ENCODE data around the gene TRIO. TPM values are rescaled to one million over a fixed set of nuclear protein-coding genes. Genes with fewer than 3 reads are reported as not detected.
"Not testable (repeated sequence)": the region's sequence is repeated elsewhere in the genome, so short reads cannot be mapped to it uniquely, and the experiment has no call there.

TRIO gene
- total and polyA plus RNA-seq, 2 donors (not counting 3 experiments of a cell fraction or from before 2014, with no cell fraction given), result 82.9 to 248 TPM

DNA sequence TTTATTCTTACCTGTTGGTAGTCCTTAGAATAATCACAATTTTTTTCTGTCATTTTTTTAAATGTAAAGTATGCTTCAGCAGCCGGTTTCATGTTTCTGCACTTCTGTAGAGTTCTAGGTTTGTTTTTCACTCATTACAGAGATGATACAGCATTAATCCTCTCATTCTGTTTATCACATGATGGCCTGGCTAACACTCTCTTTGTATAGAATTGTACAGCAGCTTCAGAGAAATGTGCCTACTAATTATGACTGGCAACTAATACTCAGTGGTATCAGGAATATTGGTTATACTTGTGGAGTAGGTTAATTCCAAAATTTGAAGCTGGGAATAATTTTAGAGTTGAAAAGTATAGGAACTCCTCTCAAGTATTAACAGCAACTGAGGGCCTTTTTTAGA, 245.6 kb downstream of the TRIO start:
- Histone ChIP-seq H3K9me1 (replicated peaks; ENCODE audit: control insufficient read depth, extremely low read depth, insufficient read depth, low read length) (no peaks in the 10 kb centered on the region), H3K27ac (ENCODE audit: insufficient read depth, low read depth, low read length) (no peak overlapping the region), H3K9ac (replicated peaks; ENCODE audit: extremely low read depth, insufficient read depth, low read length) (no peak overlapping the region), H2AFZ (ENCODE audit: low read depth, low read length) (no peak overlapping the region), H3K9me3 (replicated peaks; ENCODE audit: control insufficient read depth, insufficient read depth, low read length) (no peaks in the 10 kb centered on the region), H3K4me2 (ENCODE audit: insufficient read depth, low read length) (no peak overlapping the region), H3K4me1 (ENCODE audit: control insufficient read depth, extremely low read depth, insufficient read depth, low read length) (no peaks in the 10 kb centered on the region), H3K27me3 (ENCODE audit: control insufficient read depth in 2 of 2, insufficient read depth in 2 of 2, low read length in 2 of 2) (no peaks in the 10 kb centered on the region), H4K20me1 (replicated peaks; ENCODE audit: control insufficient read depth, extremely low read depth, insufficient read depth, low read length) (no peaks in the 10 kb centered on the region), H3K4me3 (replicated peaks in 1 of 3; ENCODE audit: insufficient read depth in 1 of 3, low read depth in 1 of 3, low read length in 3 of 3) (no peak overlapping the region), H3K79me2 (ENCODE audit: control insufficient read depth, insufficient read depth, low read length) (peaks cover 7% of the 10 kb centered on the region), H3K36me3 (ENCODE audit: control insufficient read depth in 2 of 2, extremely low read depth in 1 of 2, insufficient read depth in 2 of 2, low read length in 2 of 2) (peaks cover 18 to 41% of the 10 kb centered on the region in 2 experiments)
- CTCF ChIA-PET, result interaction anchor here (1.0 to 1.7 kb wide), 6 partner anchors 9 to 260 kb away, joined by 3 to 5 read pairs (median 4); no protein-coding TSS in a partner anchor
- intact Hi-C loops (cut with micrococcal nuclease), result no loop called here
- dilution Hi-C loops (cut with MboI; ENCODE audit: extremely low pct_ligation_motif_present, low sequenced_read_pairs), result loop anchor here (25.0 kb wide), 1 partner anchor 249 kb away; no protein-coding TSS in a partner anchor
- FAIRE-seq (no peak), DNase-seq (ENCODE audit: low read depth, low spot score) (no peak)
- no TSS peak for BruUV-seq (replicated peaks)
- POLR2A ChIA-PET, result no interaction called here
- TF ChIP-seq JUN (IDR thresholded peaks at IDR 0.05; ENCODE audit: borderline replicate concordance, insufficient read depth, insufficient read length, low read depth) (no peak), MYC (IDR thresholded peaks at IDR 0.05; ENCODE audit: low read depth, low read length) (no peak), FOS (IDR thresholded peaks at IDR 0.05; ENCODE audit: borderline replicate concordance, insufficient read depth, low read length) (no peak), POLR2AphosphoS5 (IDR thresholded peaks at IDR 0.05; ENCODE audit: insufficient read depth, low read depth, low read length) (no peak), POLR2A (IDR thresholded peaks at IDR 0.05; ENCODE audit: low read depth, low read length) (no peak), EZH2 (IDR thresholded peaks at IDR 0.05; ENCODE audit: borderline replicate concordance, low read depth, low read length, severe bottlenecking) (no peak), GATA2 (IDR thresholded peaks at IDR 0.05; ENCODE audit: insufficient read depth, insufficient read length, low read depth, low read length) (no peak)
- TF ChIP-seq, protein P1, sequence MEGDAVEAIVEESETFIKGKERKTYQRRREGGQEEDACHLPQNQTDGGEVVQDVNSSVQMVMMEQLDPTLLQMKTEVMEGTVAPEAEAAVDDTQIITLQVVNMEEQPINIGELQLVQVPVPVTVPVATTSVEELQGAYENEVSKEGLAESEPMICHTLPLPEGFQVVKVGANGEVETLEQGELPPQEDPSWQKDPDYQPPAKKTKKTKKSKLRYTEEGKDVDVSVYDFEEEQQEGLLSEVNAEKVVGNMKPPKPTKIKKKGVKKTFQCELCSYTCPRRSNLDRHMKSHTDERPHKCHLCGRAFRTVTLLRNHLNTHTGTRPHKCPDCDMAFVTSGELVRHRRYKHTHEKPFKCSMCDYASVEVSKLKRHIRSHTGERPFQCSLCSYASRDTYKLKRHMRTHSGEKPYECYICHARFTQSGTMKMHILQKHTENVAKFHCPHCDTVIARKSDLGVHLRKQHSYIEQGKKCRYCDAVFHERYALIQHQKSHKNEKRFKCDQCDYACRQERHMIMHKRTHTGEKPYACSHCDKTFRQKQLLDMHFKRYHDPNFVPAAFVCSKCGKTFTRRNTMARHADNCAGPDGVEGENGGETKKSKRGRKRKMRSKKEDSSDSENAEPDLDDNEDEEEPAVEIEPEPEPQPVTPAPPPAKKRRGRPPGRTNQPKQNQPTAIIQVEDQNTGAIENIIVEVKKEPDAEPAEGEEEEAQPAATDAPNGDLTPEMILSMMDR (IDR thresholded peaks at IDR 0.05; ENCODE audit: extremely low read depth in 1 of 2, insufficient read depth in 1 of 2, low read depth in 1 of 2, low read length in 2 of 2), result no peak
- TF ChIP-seq, protein P2, sequence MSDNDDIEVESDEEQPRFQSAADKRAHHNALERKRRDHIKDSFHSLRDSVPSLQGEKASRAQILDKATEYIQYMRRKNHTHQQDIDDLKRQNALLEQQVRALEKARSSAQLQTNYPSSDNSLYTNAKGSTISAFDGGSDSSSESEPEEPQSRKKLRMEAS (IDR thresholded peaks at IDR 0.05; ENCODE audit: insufficient read depth, insufficient read length), result no peak

DNA sequence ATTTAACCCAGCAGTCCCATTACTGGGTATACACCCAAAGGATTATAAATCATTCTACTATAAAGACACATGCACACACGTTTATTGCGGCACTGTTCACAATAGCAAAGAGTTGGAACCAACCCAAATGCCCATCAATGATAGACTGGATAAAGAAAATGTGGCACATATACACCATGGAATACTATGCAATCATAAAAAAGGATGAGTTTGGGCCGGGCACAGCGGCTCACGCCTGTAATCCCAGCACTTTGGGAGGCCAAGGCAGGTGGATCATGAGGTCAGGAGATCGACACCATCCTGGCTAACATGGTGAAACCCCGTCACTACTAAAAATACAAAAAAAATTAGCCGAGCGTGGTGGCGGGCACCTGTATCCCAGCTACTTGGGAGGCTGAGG, 249.4 kb downstream of the TRIO start:
- H3K9ac ChIP-seq (replicated peaks; ENCODE audit: extremely low read depth, insufficient read depth, low read length); POLR2A ChIA-PET; H3K4me3 ChIP-seq (replicated peaks in 1 of 3; ENCODE audit: insufficient read depth in 1 of 3, low read depth in 1 of 3, low read length in 3 of 3); H2AFZ ChIP-seq (ENCODE audit: low read depth, low read length); H4K20me1 ChIP-seq (replicated peaks; ENCODE audit: control insufficient read depth, extremely low read depth, insufficient read depth, low read length); H3K79me2 ChIP-seq (ENCODE audit: control insufficient read depth, insufficient read depth, low read length); H3K9me3 ChIP-seq (replicated peaks; ENCODE audit: control insufficient read depth, insufficient read depth, low read length); FAIRE-seq; H3K4me2 ChIP-seq (ENCODE audit: insufficient read depth, low read length); H3K27ac ChIP-seq (ENCODE audit: insufficient read depth, low read depth, low read length); H3K9me1 ChIP-seq (replicated peaks; ENCODE audit: control insufficient read depth, extremely low read depth, insufficient read depth, low read length); intact Hi-C loops (cut with micrococcal nuclease); DNase-seq (ENCODE audit: low read depth, low spot score); CTCF ChIA-PET; H3K27me3 ChIP-seq (ENCODE audit: control insufficient read depth in 2 of 2, insufficient read depth in 2 of 2, low read length in 2 of 2); BruUV-seq (replicated peaks): not testable (repeated sequence)
- Histone ChIP-seq H3K36me3 (ENCODE audit: control insufficient read depth in 2 of 2, extremely low read depth in 1 of 2, insufficient read depth in 2 of 2, low read length in 2 of 2) (peaks cover 17 to 35% of the 10 kb centered on the region in 2 experiments), H3K4me1 (ENCODE audit: control insufficient read depth, extremely low read depth, insufficient read depth, low read length) (peaks cover 12% of the 10 kb centered on the region)
- dilution Hi-C loops (cut with MboI; ENCODE audit: extremely low pct_ligation_motif_present, low sequenced_read_pairs), result loop anchor here (25.0 kb wide), 1 partner anchor 245 kb away; no protein-coding TSS in a partner anchor
